Astrocyte (in vitro differentiated cells and primary cell): ENCODE results near the gene ATP6V1B1. TPM values are rescaled to one million over a fixed set of nuclear protein-coding genes. Genes with fewer than 3 reads are reported as not detected.

Source experiments
- DNase-seq: peaks from one replicate; pipeline ENCODE4 v3.0.0-alpha.2; 2010; ENCODE audit warnings: low read depth
- FAIRE-seq: peaks from 2 replicates; lab custom pipeline; 2011; peaks lifted over from hg19 to GRCh38; lab: Jason Lieb, UNC
- H2AFZ ChIP-seq: 2 replicates; pipeline ENCODE4 v1.6.0; 2012; ENCODE audit warnings: low read depth, low read length, inconsistent platforms
- H3K27ac ChIP-seq: 2 replicates; pipeline ENCODE4 v1.5.1; 2011; ENCODE audit warnings: low read depth, low read length, inconsistent platforms
- H3K27me3 ChIP-seq: 2 replicates; pipeline ENCODE4 v1.6.0; 2011; ENCODE audit warnings: low read length, inconsistent platforms; ENCODE audit not compliant: insufficient read depth
- H3K36me3 ChIP-seq: 2 replicates; pipeline ENCODE4 v1.5.1; 2011; ENCODE audit warnings: low read length, inconsistent platforms; ENCODE audit not compliant: insufficient read depth
- H3K4me1 ChIP-seq: 2 replicates; pipeline ENCODE4 v1.5.1; 2011; ENCODE audit warnings: low read length, inconsistent platforms; ENCODE audit not compliant: insufficient read depth
- H3K4me2 ChIP-seq: 2 replicates; pipeline ENCODE4 v1.6.0; 2012; ENCODE audit warnings: low read length, inconsistent platforms
- H3K4me3 ChIP-seq: 2 replicates; pipeline ENCODE4 v1.5.1; 2011; ENCODE audit warnings: low read depth, mild to moderate bottlenecking, low read length, inconsistent platforms; ENCODE audit not compliant: insufficient read depth
- H3K79me2 ChIP-seq: 2 replicates; pipeline ENCODE4 v1.6.0; 2012; ENCODE audit warnings: mild to moderate bottlenecking, low read length, inconsistent platforms; ENCODE audit not compliant: insufficient read depth
- H3K9ac ChIP-seq: 2 replicates; pipeline ENCODE4 v1.6.0; 2012; ENCODE audit warnings: mild to moderate bottlenecking, low read length, inconsistent platforms
- H3K9me3 ChIP-seq: 2 replicates; pipeline ENCODE4 v1.5.1; 2012; ENCODE audit warnings: low read depth, mild to moderate bottlenecking, low read length, inconsistent platforms; ENCODE audit not compliant: insufficient read depth
- H4K20me1 ChIP-seq: 2 replicates; pipeline ENCODE4 v1.6.0; 2012; ENCODE audit warnings: low read length, inconsistent platforms; ENCODE audit not compliant: insufficient read depth
- H3K27ac Mint-ChIP-seq: one replicate; pipeline ENCODE4 v1.8.0; 2021; ENCODE audit warnings: mild to moderate bottlenecking, mixed read lengths; ENCODE audit not compliant: unreplicated experiment
- H3K27me3 Mint-ChIP-seq: one replicate; pipeline ENCODE4 v1.8.0; 2021; ENCODE audit warnings: low read depth, mixed read lengths; ENCODE audit not compliant: unreplicated experiment
- H3K36me3 Mint-ChIP-seq: one replicate; pipeline ENCODE4 v1.8.0; 2021; ENCODE audit warnings: low read depth, mixed read lengths; ENCODE audit not compliant: unreplicated experiment
- H3K4me1 Mint-ChIP-seq: one replicate; pipeline ENCODE4 v1.8.0; 2021; ENCODE audit warnings: low read depth, mixed read lengths; ENCODE audit not compliant: unreplicated experiment
- H3K4me3 Mint-ChIP-seq: one replicate; pipeline ENCODE4 v1.8.0; 2021; ENCODE audit warnings: mild to moderate bottlenecking, moderate library complexity, mixed read lengths; ENCODE audit not compliant: unreplicated experiment
- H3K9me3 Mint-ChIP-seq: one replicate; pipeline ENCODE4 v1.8.0; 2021; ENCODE audit warnings: mild to moderate bottlenecking, mixed read lengths; ENCODE audit not compliant: unreplicated experiment
- CTCF ChIP-seq: IDR thresholded peaks from 2 replicates; pipeline ENCODE4 v1.5.1; 2011; ENCODE audit warnings: low read depth, mild to moderate bottlenecking, inconsistent platforms, low read length, moderate library complexity; ENCODE audit not compliant: insufficient read depth
- EZH2 ChIP-seq: IDR thresholded peaks from 2 replicates; pipeline ENCODE4 v1.6.1; 2012; ENCODE audit warnings: mild to moderate bottlenecking, low read length, inconsistent platforms; ENCODE audit not compliant: insufficient read depth
- total RNA-seq: library from RNA; stranded (reverse); gene quantifications from 2 replicates; pipeline ENCODE4 v1.2.1, GENCODE V29; 2021

Gene ATP6V1B1
- total RNA-seq, 1 donor from 2014 or later, result not detected

- Histone ChIP-seq H3K9ac (no peak overlapping the region), H3K4me3 (no peak overlapping the region), H3K79me2 (no peaks in the 10 kb centered on the region), H4K20me1 (no peaks in the 10 kb centered on the region), H2AFZ (no peak overlapping the region), H3K36me3 (no peaks in the 10 kb centered on the region), H3K27me3 (peaks cover 9% of the 10 kb centered on the region), H3K9me3 (no peaks in the 10 kb centered on the region), H3K4me1 (peaks cover 15% of the 10 kb centered on the region), H3K27ac (no peak overlapping the region), H3K4me2 (no peak overlapping the region)
- DNase-seq (no peak), FAIRE-seq (no peak)
- H3K27ac Mint-ChIP-seq, result no peak overlapping the region
- H3K27me3 Mint-ChIP-seq, result peaks cover 53% of the 10 kb centered on the region
- peak overlapping the region; percentile 46 for H3K4me3 Mint-ChIP-seq
- no peak for TF ChIP-seq EZH2
- no peak for TF ChIP-seq CTCF
- peaks cover 3% of the 10 kb centered on the region for H3K36me3 Mint-ChIP-seq
- H3K4me1 Mint-ChIP-seq, result peaks cover 31% of the 10 kb centered on the region
- H3K9me3 Mint-ChIP-seq, result no peaks in the 10 kb centered on the region
Measured at GRCh38 chr2:70943205-70943871, 7.6 kb downstream of the ATP6V1B1 start.

DNA sequence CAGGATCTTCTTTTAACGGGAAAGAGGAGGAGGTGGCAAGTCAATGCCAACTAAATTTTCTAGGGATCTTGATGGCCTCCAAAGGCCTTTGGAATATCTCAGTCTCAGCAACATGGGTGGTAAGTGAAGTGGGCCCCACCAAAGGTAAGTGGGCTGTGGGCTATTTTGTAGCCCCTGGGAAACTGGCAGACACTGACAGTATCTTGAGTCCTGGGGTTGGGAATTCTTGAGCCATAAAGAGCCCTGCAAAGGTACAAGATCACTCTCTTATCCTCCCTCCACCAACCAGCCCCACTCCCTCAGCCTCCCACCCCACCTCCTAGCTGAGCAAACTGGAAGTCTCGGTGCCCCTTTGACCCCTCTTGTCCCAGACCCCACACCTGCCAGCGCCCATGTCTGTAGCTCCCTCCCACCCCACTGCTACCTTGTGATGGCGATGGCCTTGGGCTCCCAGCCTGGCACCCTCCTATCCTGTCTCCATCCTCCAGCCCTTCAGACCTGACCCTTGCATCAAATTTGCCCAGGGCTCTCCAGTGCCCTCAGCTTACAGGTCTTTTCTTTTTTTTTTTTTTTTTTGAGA is 8.5 kb downstream of the ATP6V1B1 start:
- peaks cover 32% of the 10 kb centered on the region for H3K4me1 Mint-ChIP-seq

More for the DNA sequence above, 8.5 kb downstream of the ATP6V1B1 start:
- Mint-ChIP-seq H3K36me3 (peaks cover 3% of the 10 kb centered on the region), H3K27ac (no peak overlapping the region), H3K9me3 (no peaks in the 10 kb centered on the region), H3K27me3 (peaks cover 47% of the 10 kb centered on the region), H3K4me3 (no peak overlapping the region)
- no peak for DNase-seq
- H3K27me3 ChIP-seq, result peaks cover 5% of the 10 kb centered on the region
- no peak for TF ChIP-seq EZH2
- no peak for TF ChIP-seq CTCF
- no peak overlapping the region for H3K4me2 ChIP-seq
- no peak for FAIRE-seq
- H4K20me1 ChIP-seq, result no peaks in the 10 kb centered on the region
- H3K36me3 ChIP-seq, result no peaks in the 10 kb centered on the region
- no peaks in the 10 kb centered on the region for H3K9me3 ChIP-seq
- no peak overlapping the region for H2AFZ ChIP-seq
- peaks cover 15% of the 10 kb centered on the region for H3K4me1 ChIP-seq
- H3K9ac ChIP-seq, result no peak overlapping the region
- H3K4me3 ChIP-seq, result no peak overlapping the region
- no peak overlapping the region for H3K27ac ChIP-seq
- no peaks in the 10 kb centered on the region for H3K79me2 ChIP-seq
